Stimulated activated CD4-positive, alpha-beta T cell treated with anti-CD3 and anti-CD28 coated beads, TNF-alpha, amount 100 ng/mL, for 1 hour (primary cell): Measurements from ENCODE around the gene PPP1R36.
"Not testable (repeated sequence)": the region's sequence is repeated elsewhere in the genome, so short reads cannot be mapped to it uniquely, and the experiment has no call there.

ENCODE experiments used
- DNase-seq, 3 donors: peaks; one replicate each; pipeline ENCODE4 v3.0.0-alpha.2; 2020; ENCODE audit warnings: low read depth in 3 of 3, low spot score in 1 of 3

PPP1R36 gene

GRCh38 chr14:64517667-64518066, 32.1 kb upstream of the PPP1R36 start:
- not testable (repeated sequence) for DNase-seq

- DNase-seq, result no peak
Observed at GRCh38 chr14:64518229-64518628, 31.5 kb upstream of the PPP1R36 start.

- no peak for DNase-seq
Observed at GRCh38 chr14:64520699-64521098, 29.1 kb upstream of the PPP1R36 start.

GRCh38 chr14:64522591-64523355, 27.0 kb upstream of the PPP1R36 start:
- DNase-seq, result no peak

GRCh38 chr14:64525354-64525753, 24.4 kb upstream of the PPP1R36 start:
- no peak for DNase-seq

- DNase-seq, result no peak
Observed at GRCh38 chr14:64531567-64531966, 18.2 kb upstream of the PPP1R36 start.

- DNase-seq, result no peak
Observed at GRCh38 chr14:64536488-64537245, 13.1 kb upstream of the PPP1R36 start.

- peak; percentile 78 to 88 (median 86) for DNase-seq
Observed at GRCh38 chr14:64540208-64541202, 9.3 kb upstream of the PPP1R36 start, which contains the start of gene HSPA2. HSPA2 (plus strand) TSS chr14:64540741; CDS start chr14:64540850, 109 bp downstream.

- no peak for DNase-seq
Observed at GRCh38 chr14:64541261-64541971, 8.3 kb upstream of the PPP1R36 start.

- DNase-seq, result no peak
Observed at GRCh38 chr14:64541972-64542835, 7.6 kb upstream of the PPP1R36 start.

GRCh38 chr14:64542836-64543201, 6.9 kb upstream of the PPP1R36 start:
- no peak for DNase-seq

GRCh38 chr14:64544607-64545312, 5.0 kb upstream of the PPP1R36 start:
- no peak for DNase-seq

GRCh38 chr14:64549016-64549415, 745 bp upstream of the PPP1R36 start:
- no peak for DNase-seq

- DNase-seq, result no peak
Observed at GRCh38 chr14:64550621-64551333, 1.0 kb downstream of the PPP1R36 start.

GRCh38 chr14:64554556-64554955, 4.8 kb downstream of the PPP1R36 start:
- no peak for DNase-seq

GRCh38 chr14:64556526-64556925, 6.8 kb downstream of the PPP1R36 start:
- no peak for DNase-seq

- DNase-seq, result not testable (repeated sequence)
Observed at GRCh38 chr14:64558216-64558615, 8.5 kb downstream of the PPP1R36 start.

GRCh38 chr14:64561631-64562030, 11.9 kb downstream of the PPP1R36 start:
- no peak for DNase-seq
